HG03066 (cell line): ENCODE data around the gene ARHGAP30.
A peak's percentile ranks its signal among the peaks of the same experiment; 100 is the strongest.
"Not testable (repeated sequence)": the region's sequence is repeated elsewhere in the genome, so short reads cannot be mapped to it uniquely, and the experiment has no call there.

ENCODE experiments used
- ATAC-seq: cut with Tn5 transposase; IDR thresholded peaks from one replicate; pipeline ENCODE4 v1.9.1; 2021; ENCODE audit warnings: low read depth; ENCODE audit not compliant: unreplicated experiment

The ARHGAP30 gene

GRCh38 chr1:161016683-161017082 is 53.0 kb downstream of the ARHGAP30 start:
- not testable (repeated sequence) for ATAC-seq

GRCh38 chr1:161013488-161014230 is 56.0 kb downstream of the ARHGAP30 start:
- ATAC-seq, result peak; percentile 93

- ATAC-seq, result no peak
Measured at GRCh38 chr1:161013131-161013487, 56.6 kb downstream of the ARHGAP30 start.

- no peak for ATAC-seq
Measured at GRCh38 chr1:161012420-161012819, 57.3 kb downstream of the ARHGAP30 start.

- no peak for ATAC-seq
Measured at GRCh38 chr1:161009602-161010211, 60.0 kb downstream of the ARHGAP30 start.

GRCh38 chr1:161008869-161009510 is 60.7 kb downstream of the ARHGAP30 start:
- ATAC-seq, result no peak

- no peak for ATAC-seq
Measured at GRCh38 chr1:161007369-161007768, 62.3 kb downstream of the ARHGAP30 start.

- ATAC-seq, result no peak
Measured at GRCh38 chr1:161006563-161006962, 63.1 kb downstream of the ARHGAP30 start.

GRCh38 chr1:161001525-161001924 is 68.2 kb downstream of the ARHGAP30 start:
- ATAC-seq, result no peak

- ATAC-seq, result no peak
Measured at GRCh38 chr1:161000736-161001480, 68.8 kb downstream of the ARHGAP30 start.

- no peak for ATAC-seq
Measured at GRCh38 chr1:160999376-160999775, 70.3 kb downstream of the ARHGAP30 start.

GRCh38 chr1:160997323-160998038 is 72.2 kb downstream of the ARHGAP30 start:
- no peak for ATAC-seq
